Type B pancreatic cell (in vitro differentiated cells): Measurements from ENCODE around the gene EPB41L2. TPM values are rescaled to one million over a fixed set of nuclear protein-coding genes. Genes with fewer than 3 reads are reported as not detected.

ENCODE experiments used
- DNase-seq: peaks from one replicate; pipeline ENCODE4 v3.0.0; 2021; ENCODE audit warnings: mixed read lengths; ENCODE audit not compliant: unreplicated experiment; ENCODE audit errors: extremely low spot score
- H3K27ac Mint-ChIP-seq: 2 replicates; pipeline ENCODE4 v1.8.0; 2021; ENCODE audit warnings: mild to moderate bottlenecking, mixed read lengths
- H3K27me3 Mint-ChIP-seq: 2 replicates; pipeline ENCODE4 v1.8.0; 2021; ENCODE audit warnings: mixed read lengths
- H3K36me3 Mint-ChIP-seq: 2 replicates; pipeline ENCODE4 v1.8.0; 2021; ENCODE audit warnings: mixed read lengths
- H3K4me1 Mint-ChIP-seq: one replicate; pipeline ENCODE4 v1.8.0; 2021; ENCODE audit warnings: mixed read lengths; ENCODE audit not compliant: unreplicated experiment
- H3K4me3 Mint-ChIP-seq: 2 replicates; pipeline ENCODE4 v1.8.0; 2021; ENCODE audit warnings: mild to moderate bottlenecking, mixed read lengths
- H3K9me3 Mint-ChIP-seq: 2 replicates; pipeline ENCODE4 v1.8.0; 2021; ENCODE audit warnings: mixed read lengths
- total RNA-seq: library from RNA; stranded (reverse); gene quantifications from 2 replicates; pipeline ENCODE4 v1.2.1, GENCODE V29; 2021; ENCODE audit warnings: low replicate concordance
- TF ChIP-seq, protein P1 (sequence below): fragments of 200-600 bp; sonication (generic); conservative IDR thresholded peaks from 2 replicates; pipeline ENCODE4 v1.5.0; 2021; ENCODE audit warnings: antibody characterized with exemption, mild to moderate bottlenecking

The EPB41L2 gene
- total RNA-seq, 1 donor from 2014 or later: 74.8 TPM

DNA sequence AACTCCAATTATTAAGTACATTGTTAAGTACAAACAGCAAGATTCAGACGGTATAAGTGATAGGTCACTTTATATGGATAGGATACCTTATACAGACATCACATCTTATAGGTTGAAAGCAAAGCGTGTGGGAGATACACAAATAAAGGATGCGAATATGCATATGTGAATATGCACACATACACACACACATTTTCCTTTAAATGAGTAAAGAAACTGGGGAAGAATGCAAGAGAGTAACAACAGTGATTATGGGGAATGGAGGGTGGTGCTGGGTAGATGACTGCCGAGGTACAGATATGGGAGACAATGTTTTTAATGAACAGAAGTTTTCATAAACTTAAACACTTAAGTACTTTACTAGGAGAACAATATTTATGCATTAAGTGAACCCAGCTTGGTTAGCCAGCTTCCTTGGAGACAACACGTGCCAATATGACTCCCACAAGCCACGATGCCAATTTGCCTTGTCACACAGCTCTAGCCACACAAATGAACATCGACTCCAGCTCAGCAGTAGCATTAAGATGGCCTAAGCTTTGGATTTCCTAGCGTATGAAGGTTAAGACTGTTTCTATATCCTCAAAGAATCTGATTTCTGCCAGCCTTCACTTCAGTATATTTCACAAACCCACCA lies 96.6 kb downstream of the EPB41L2 start:
- Mint-ChIP-seq H3K4me1 (peaks cover 10% of the 10 kb centered on the region), H3K4me3 (no peak overlapping the region), H3K27ac (no peak overlapping the region), H3K36me3 (no peaks in the 10 kb centered on the region), H3K27me3 (no peaks in the 10 kb centered on the region), H3K9me3 (no peaks in the 10 kb centered on the region)
- no peak for DNase-seq
- TF ChIP-seq, protein P1, sequence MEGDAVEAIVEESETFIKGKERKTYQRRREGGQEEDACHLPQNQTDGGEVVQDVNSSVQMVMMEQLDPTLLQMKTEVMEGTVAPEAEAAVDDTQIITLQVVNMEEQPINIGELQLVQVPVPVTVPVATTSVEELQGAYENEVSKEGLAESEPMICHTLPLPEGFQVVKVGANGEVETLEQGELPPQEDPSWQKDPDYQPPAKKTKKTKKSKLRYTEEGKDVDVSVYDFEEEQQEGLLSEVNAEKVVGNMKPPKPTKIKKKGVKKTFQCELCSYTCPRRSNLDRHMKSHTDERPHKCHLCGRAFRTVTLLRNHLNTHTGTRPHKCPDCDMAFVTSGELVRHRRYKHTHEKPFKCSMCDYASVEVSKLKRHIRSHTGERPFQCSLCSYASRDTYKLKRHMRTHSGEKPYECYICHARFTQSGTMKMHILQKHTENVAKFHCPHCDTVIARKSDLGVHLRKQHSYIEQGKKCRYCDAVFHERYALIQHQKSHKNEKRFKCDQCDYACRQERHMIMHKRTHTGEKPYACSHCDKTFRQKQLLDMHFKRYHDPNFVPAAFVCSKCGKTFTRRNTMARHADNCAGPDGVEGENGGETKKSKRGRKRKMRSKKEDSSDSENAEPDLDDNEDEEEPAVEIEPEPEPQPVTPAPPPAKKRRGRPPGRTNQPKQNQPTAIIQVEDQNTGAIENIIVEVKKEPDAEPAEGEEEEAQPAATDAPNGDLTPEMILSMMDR: no peak

DNA sequence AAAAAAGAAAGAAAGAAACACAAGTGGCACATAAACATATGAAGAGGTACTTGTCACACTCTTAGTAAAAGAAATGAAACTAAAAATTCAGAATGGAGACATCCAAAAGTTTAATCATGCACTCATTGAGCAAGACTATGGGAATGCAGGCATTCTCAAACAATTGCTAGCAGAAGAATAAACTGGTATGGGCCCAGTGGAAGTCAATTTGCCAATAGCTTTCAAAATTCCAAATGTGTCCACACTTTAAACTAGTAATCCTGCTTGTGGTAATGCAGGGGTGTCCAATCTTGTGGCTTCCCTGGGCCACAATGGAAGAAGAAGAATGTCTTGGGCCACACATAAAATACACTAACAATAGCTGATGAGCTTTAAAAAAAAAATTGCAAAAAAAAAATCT lies 97.4 kb downstream of the EPB41L2 start:
- H3K4me3 Mint-ChIP-seq: no peak overlapping the region
- H3K9me3 Mint-ChIP-seq: no peaks in the 10 kb centered on the region
- H3K4me1 Mint-ChIP-seq: peaks cover 10% of the 10 kb centered on the region
- H3K36me3 Mint-ChIP-seq: no peaks in the 10 kb centered on the region
- TF ChIP-seq, protein P1: no peak
- no peaks in the 10 kb centered on the region for H3K27me3 Mint-ChIP-seq
- no peak for DNase-seq
- no peak overlapping the region for H3K27ac Mint-ChIP-seq

- H3K4me3 Mint-ChIP-seq: no peak overlapping the region
- H3K36me3 Mint-ChIP-seq: no peaks in the 10 kb centered on the region
- TF ChIP-seq, protein P1: no peak
- DNase-seq: no peak
- no peaks in the 10 kb centered on the region for H3K9me3 Mint-ChIP-seq
- peaks cover 7% of the 10 kb centered on the region for H3K4me1 Mint-ChIP-seq
- H3K27me3 Mint-ChIP-seq: no peaks in the 10 kb centered on the region
- H3K27ac Mint-ChIP-seq: no peak overlapping the region
Observed at GRCh38 chr6:130964808-130965604, 98.0 kb downstream of the EPB41L2 start.

- no peak overlapping the region for H3K4me3 Mint-ChIP-seq
- no peaks in the 10 kb centered on the region for H3K9me3 Mint-ChIP-seq
- H3K36me3 Mint-ChIP-seq: no peaks in the 10 kb centered on the region
- no peaks in the 10 kb centered on the region for H3K27me3 Mint-ChIP-seq
- TF ChIP-seq, protein P1: no peak
- no peak for DNase-seq
- peaks cover 3% of the 10 kb centered on the region for H3K4me1 Mint-ChIP-seq
- H3K27ac Mint-ChIP-seq: no peak overlapping the region
Observed at GRCh38 chr6:130964289-130964688, 98.8 kb downstream of the EPB41L2 start.

DNA sequence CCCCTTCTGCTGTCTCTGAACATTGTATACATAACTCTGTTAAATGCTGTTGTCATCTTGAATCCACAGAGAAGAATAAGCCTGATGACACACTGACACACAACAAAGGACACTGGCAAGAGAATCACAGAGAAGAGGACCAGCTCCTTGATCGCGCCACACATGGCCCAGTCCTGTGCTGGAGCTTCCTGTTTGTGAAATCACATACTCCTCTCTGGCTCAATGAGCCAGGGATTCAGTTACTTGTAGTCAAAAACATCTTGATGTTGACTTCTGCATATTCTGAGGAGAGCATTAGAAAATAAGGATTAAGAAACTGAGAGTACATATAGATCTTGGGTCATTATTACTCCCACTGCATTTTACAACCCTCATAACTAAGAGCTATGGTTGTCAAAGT lies 100.1 kb downstream of the EPB41L2 start:
- no peaks in the 10 kb centered on the region for H3K27me3 Mint-ChIP-seq
- no peak overlapping the region for H3K4me3 Mint-ChIP-seq
- peaks cover 3% of the 10 kb centered on the region for H3K4me1 Mint-ChIP-seq
- TF ChIP-seq, protein P1: no peak
- no peak for DNase-seq
- H3K36me3 Mint-ChIP-seq: no peaks in the 10 kb centered on the region
- no peak overlapping the region for H3K27ac Mint-ChIP-seq
- no peaks in the 10 kb centered on the region for H3K9me3 Mint-ChIP-seq
